GM19468 (cell line): ENCODE data around the gene C20orf141.
"Not testable (repeated sequence)": the region's sequence is repeated elsewhere in the genome, so short reads cannot be mapped to it uniquely, and the experiment has no call there.

Source experiments
- ATAC-seq: cut with Tn5 transposase; IDR thresholded peaks from one replicate; pipeline ENCODE4 v1.9.1; 2021; ENCODE audit warnings: mild to moderate bottlenecking, moderate library complexity, moderate number of reproducible peaks; ENCODE audit not compliant: unreplicated experiment; ENCODE audit errors: extremely low read depth

Gene C20orf141

DNA sequence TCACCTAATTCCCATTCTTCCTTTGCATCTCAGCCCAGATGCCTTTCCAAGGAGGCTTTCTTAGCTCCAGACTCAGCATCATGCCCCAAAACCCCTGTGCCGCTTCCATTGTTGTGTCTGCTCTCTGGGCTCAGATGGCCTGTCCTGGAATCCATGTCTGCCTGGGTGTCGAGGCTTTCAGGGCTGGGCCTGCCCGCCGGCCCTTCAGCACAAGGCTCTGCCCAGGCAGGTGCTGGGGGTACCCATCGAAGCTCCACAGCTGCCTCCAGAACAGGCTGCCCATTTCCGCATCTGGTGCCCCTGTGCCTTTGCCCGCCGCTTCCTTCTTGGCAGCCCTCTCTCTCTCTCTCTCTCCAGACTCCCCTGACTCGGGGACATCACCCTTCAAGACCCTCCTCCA, 15.5 kb upstream of the C20orf141 start:
- ATAC-seq, result no peak

- ATAC-seq, result no peak
These were observed 14.9 kb upstream of the C20orf141 start for GRCh38 chr20:2799688-2800520.

DNA sequence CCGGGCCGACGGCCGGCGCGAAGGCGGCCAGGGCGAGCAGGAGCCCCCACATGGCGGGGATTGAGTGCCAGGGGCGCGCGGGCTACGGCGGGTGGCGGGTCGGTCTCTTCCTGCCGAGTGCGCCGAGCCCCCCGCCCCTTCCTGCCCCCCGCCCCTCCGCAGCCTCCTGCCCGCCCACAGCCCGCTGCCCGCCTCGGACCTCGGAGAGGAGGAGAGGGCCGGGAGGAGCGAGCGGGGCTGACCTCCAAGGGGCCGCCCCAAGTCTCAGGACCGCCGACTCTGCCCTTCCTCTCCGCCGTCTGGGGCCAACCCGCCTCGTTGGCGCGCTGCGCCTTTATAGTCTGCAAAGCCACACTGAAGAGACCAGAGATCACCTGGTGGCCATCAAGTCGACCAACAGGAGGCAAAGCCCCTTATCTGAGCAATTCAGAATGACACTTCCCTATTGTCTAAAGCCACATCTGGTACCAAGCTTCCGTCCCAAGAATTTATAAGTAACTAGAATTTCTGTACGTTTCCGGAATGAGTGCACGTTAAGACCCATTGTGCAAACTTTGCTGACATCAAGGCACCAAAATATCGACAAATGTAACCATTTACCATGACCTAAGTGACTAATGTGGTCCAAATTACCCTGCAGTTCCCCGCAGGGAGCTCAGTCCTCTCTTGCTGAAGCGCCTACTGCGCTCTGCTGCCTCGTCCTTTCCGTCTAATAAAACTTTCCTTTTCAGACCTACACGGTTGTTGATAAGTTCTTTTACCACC, 14.1 kb upstream of the C20orf141 start, which contains the start of gene CPXM1:
Gene CPXM1, minus strand, starts transcription at position 107 of the 765 bp plus-strand sequence. Its CDS starts 55 bp downstream, at position 52.
- ATAC-seq, result no peak

DNA sequence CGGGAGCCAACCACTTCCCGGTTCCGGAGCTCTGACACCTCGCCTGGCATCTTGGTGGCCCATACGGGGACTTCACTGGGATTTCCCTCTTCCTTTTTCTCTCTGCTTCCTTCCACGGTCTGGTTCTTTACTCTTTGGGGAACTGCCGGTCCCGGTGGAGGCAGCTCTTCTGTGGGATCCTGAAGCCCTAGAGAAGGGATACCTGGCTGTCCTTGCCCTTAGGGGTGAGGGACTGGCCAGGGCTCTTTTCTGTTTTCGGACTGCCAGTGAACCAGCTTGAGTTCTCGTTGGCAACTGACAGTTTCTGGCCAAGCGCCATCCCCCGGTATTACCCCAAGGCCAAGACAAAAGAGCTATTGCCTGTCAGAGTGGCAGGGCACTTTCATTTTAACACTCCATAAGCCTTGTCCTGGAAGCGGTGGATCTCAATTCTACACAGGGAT, 13.5 kb upstream of the C20orf141 start:
- no peak for ATAC-seq

- ATAC-seq, result no peak
These were observed 10.6 kb upstream of the C20orf141 start for GRCh38 chr20:2804041-2804828.

GRCh38 chr20:2804852-2805688, 9.7 kb upstream of the C20orf141 start:
- ATAC-seq, result no peak

- ATAC-seq, result no peak
These were observed 9.0 kb upstream of the C20orf141 start for GRCh38 chr20:2805689-2806350.

GRCh38 chr20:2806351-2806701, 8.5 kb upstream of the C20orf141 start:
- ATAC-seq, result no peak

DNA sequence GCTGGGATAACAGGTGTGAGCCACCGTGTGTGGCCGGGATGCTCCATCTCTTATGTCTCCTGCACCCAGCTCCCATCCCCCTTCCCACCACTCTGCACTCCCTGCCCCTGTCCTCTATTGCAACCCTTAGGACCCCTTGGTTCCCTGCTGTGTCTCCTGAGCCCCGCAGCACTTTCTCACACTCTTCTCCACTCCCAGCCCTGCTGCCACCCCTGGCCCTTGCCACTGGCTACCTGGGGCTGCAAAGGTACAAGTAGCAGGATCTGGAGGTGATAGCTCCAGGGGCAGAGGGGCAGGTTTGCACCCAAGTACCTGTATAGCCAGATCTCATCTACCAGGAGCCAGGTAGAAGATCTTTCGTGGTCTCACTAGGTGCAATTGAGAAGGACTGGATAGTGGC, 7.8 kb upstream of the C20orf141 start:
- no peak for ATAC-seq

DNA sequence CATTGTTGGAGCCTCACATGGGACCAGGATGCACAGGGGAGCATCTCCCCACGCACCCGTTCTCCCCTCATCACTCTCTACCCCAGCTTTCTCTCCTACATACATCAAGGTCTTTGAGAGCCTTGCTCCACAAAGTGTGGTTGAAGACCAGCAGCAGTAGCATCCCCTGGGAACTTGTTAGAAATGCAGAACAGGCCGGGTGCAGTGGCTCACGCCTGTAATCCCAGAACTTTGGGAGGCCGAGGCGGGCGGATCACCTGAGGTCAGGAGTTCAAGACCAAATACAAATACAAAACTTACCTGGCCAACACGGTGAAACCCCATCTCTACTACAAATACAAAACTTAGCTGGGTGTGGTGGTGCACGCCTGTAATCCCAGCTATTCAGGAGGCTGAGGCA, 6.9 kb upstream of the C20orf141 start:
- ATAC-seq, result not testable (repeated sequence)

DNA sequence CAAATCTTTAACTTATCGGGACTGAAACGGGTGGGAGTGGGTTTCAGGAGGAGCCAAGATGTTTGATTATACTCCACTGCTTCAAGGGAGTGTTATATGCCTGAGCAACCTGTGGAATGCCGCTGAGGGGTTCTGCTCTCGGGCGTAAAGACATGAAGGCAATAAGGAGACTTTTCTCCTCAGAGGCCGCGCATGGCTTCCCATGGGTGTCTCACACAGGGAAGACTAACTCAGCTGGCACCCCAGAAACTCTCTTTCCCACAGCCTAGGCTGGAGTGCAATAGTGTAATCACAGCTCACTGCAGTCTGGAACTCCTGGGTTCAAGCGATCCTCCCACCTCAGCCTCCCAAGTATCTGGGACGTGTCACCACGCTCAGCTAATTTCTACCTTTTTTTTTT, 5.1 kb upstream of the C20orf141 start:
- no peak for ATAC-seq

DNA sequence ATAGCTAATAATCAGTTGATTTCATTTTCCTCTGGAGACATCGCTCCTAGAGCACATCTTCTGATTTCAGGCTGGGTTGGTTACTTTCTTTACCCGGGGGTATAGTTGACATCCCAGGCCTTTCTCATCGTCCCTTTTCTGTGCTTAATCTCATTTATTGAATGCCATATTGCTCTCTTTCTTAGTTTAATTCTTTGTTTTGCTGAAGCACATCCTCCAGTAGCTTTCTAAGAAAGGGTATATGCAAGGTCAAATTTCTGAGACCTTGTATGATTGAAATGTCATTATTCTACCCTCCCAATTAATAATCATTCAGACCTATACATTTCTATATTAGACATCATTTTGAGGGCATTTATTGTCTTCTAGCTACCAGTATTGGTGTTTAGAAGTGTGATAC, 2.6 kb upstream of the C20orf141 start:
- no peak for ATAC-seq

DNA sequence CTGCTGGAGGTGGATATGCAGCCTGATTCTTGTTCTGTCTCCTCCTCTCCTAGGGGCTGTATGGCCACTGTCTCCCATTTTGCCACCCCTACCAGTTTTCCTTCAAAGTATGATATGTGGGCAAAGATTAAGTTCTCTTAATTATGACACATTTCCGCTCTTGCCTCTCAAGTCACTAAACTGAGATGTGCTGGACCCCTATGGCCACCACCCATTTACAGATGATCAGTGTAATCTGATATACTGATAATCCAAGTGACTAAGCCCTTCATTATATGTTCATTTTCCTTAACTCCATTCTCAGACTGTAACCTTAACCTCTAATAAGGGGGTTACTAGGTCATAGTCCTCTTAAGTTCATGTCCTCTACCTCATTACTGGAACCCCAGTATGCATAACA, 711 bp upstream of the C20orf141 start:
- ATAC-seq, result no peak

DNA sequence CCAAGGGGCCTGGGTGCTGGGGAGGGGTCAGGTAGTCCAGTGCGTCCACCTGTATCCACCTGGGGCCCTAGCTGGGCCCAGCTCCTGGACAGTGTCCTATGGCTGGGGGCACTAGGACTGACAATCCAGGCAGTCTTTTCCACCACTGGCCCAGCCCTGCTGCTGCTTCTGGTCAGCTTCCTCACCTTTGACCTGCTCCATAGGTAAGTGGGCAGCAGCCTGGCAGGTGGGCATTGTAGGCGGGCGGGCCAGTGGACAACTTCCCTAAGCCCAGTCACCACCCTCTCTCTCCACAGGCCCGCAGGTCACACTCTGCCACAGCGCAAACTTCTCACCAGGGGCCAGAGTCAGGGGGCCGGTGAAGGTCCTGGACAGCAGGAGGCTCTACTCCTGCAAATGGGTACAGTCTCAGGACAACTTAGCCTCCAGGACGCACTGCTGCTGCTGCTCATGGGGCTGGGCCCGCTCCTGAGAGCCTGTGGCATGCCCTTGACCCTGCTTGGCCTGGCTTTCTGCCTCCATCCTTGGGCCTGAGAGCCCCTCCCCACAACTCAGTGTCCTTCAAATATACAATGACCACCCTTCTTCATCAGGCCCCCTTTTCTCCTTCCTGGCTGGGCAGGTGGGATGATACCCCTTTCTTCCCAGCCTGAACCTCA, 584 bp downstream of the C20orf141 start:
- ATAC-seq, result no peak

GRCh38 chr20:2816030-2816582, 1.3 kb downstream of the C20orf141 start, which contains the start of gene TMEM239:
TMEM239 (plus strand) TSS chr20:2816364; CDS start chr20:2816555, 191 bp downstream.
- no peak for ATAC-seq

DNA sequence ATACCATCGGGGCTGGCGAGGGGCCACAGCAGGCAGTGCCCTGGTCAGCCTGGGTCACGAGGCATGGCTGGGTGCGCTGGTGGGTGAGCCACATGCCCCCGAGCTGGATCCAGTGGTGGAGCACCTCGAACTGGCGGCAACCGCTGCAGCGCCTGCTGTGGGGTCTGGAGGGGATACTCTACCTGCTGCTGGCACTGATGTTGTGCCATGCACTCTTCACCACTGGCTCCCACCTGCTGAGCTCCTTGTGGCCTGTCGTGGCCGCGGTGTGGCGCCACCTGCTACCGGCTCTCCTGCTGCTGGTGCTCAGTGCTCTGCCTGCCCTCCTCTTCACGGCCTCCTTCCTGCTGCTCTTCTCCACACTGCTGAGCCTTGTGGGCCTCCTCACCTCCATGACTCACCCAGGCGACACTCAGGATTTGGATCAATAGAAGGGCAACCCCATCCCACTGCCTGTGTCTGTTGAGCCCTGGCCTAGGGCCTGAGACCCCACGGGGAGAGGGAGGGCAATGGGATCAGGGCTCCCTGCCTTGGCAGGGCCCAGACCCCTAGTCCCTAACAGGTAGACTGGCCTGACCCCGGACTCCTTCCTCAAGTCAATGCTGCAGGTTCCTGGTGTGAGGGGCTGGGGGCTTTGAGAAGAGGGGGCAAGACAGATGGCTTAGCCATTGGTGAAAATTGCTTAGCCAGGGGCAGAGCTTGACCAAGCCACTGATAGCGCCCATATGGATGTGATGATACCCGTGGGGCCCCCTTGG, 2.0 kb downstream of the C20orf141 start:
- ATAC-seq, result no peak

DNA sequence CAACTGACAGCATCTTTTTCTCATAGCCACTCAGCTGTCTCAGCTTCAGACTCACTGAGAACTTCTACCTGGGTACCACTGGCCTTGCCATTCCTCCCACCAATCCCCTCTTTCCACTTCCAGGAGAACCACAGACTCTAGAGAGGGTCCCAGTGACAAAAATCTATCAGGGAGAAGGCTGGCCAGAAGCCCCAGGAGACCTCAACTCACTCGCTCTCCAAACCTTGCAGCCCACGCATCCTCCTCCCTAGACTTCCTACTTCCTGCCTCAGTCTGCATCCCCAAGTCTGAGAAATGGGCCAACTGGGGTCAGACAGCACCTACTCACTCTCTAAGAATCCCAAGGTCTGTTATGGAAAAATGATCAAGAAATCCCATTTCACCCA, 2.5 kb downstream of the C20orf141 start:
- no peak for ATAC-seq
